ENCODE results near the gene TENT4B. TPM values are rescaled to one million over a fixed set of nuclear protein-coding genes. Genes with fewer than 3 reads are reported as not detected.

Gene TENT4B
- total and polyA plus RNA-seq, 4 donors: 4.3 to 16.3 (median 8.4) TPM

DNA sequence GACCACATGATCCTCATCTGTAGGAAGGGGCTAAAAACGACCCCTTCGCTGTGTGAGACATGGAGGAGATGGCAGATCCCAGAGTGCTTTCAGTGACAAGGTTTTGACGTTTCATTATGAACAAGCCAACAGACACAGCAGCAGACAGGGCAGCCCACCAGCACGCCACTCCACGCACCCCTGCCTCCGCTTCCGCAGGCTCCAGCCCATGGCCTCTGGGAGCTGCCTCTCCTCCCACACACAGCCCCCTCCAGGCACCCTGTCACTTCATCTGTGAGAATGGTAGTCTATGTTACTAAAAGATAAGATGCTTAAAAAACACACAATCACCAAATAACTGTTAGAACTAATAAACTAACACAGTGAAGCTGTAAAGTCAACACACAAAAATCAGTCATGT is 101.0 kb downstream of the TENT4B start:
- H3K36me3 ChIP-seq (ENCODE audit: control insufficient read depth in 4 of 4, insufficient read depth in 4 of 4, low read length in 4 of 4): no peaks in the 10 kb centered on the region
- no peak overlapping the region for H3K9ac ChIP-seq (ENCODE audit: insufficient read depth in 1 of 2, low read length in 2 of 2)
- no peak for ATAC-seq (ENCODE audit: insufficient read depth, low FRiP score)
- WGBS, 2 donors: 85 to 94% methylated on average over 7 of the region's 7 CpGs
- no peaks in the 10 kb centered on the region for H3K27me3 ChIP-seq (ENCODE audit: control insufficient read depth in 3 of 3, insufficient read depth in 3 of 3, low read length in 2 of 3)
- H3K27ac ChIP-seq (ENCODE audit: low read depth in 1 of 2, low read length in 1 of 2): no peak overlapping the region
- no peaks in the 10 kb centered on the region for H3K9me3 ChIP-seq (ENCODE audit: control insufficient read depth in 4 of 4, insufficient read depth in 3 of 4, low read length in 3 of 4)
- peaks cover 0 to 12% (median 3%) of the 10 kb centered on the region in 5 donors for H3K4me1 ChIP-seq (ENCODE audit: control insufficient read depth in 5 of 5, insufficient read depth in 5 of 5, low read length in 5 of 5)
- TF ChIP-seq, protein P1, sequence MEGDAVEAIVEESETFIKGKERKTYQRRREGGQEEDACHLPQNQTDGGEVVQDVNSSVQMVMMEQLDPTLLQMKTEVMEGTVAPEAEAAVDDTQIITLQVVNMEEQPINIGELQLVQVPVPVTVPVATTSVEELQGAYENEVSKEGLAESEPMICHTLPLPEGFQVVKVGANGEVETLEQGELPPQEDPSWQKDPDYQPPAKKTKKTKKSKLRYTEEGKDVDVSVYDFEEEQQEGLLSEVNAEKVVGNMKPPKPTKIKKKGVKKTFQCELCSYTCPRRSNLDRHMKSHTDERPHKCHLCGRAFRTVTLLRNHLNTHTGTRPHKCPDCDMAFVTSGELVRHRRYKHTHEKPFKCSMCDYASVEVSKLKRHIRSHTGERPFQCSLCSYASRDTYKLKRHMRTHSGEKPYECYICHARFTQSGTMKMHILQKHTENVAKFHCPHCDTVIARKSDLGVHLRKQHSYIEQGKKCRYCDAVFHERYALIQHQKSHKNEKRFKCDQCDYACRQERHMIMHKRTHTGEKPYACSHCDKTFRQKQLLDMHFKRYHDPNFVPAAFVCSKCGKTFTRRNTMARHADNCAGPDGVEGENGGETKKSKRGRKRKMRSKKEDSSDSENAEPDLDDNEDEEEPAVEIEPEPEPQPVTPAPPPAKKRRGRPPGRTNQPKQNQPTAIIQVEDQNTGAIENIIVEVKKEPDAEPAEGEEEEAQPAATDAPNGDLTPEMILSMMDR (IDR thresholded peaks at IDR 0.05; ENCODE audit: control extremely low read depth, extremely low read depth): no peak
- no peak overlapping the region for H3K4me3 ChIP-seq
- DNase-seq: no peak

DNA sequence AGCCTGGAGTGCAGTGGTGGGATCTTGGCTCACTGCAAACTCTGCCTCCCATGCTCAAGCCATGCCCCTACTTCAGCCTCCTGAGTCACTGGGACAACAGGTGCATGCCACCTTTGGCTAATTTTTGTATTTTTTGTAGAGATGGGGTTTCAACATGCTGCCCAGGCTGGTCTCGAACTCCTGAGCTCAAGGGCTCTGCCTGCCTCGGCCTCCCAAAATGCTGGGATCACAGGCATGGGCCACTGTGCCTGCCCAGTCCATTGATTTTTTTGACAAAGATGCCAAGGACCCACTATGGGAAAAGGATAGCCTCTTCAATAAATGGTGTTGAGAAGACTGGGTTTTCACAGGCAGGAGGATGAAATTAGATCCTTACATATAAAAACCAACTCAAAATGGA is 102.4 kb downstream of the TENT4B start:
- ATAC-seq (ENCODE audit: insufficient read depth, low FRiP score) (no peak), DNase-seq (no peak)
- Histone ChIP-seq H3K4me1 (ENCODE audit: control insufficient read depth in 5 of 5, insufficient read depth in 5 of 5, low read length in 5 of 5) (peaks cover 0 to 9% (median 7%) of the 10 kb centered on the region in 5 donors), H3K9me3 (ENCODE audit: control insufficient read depth in 4 of 4, insufficient read depth in 3 of 4, low read length in 3 of 4) (no peaks in the 10 kb centered on the region), H3K27ac (ENCODE audit: low read depth in 1 of 2, low read length in 1 of 2) (no peak overlapping the region), H3K36me3 (ENCODE audit: control insufficient read depth in 4 of 4, insufficient read depth in 4 of 4, low read length in 4 of 4) (no peaks in the 10 kb centered on the region), H3K9ac (ENCODE audit: insufficient read depth in 1 of 2, low read length in 2 of 2) (no peak overlapping the region), H3K4me3 (no peak overlapping the region), H3K27me3 (ENCODE audit: control insufficient read depth in 3 of 3, insufficient read depth in 3 of 3, low read length in 2 of 3) (no peaks in the 10 kb centered on the region)
- 90 to 98% methylated on average over 2 of the region's 2 CpGs for WGBS, 2 donors
- TF ChIP-seq, protein P1 (IDR thresholded peaks at IDR 0.05; ENCODE audit: control extremely low read depth, extremely low read depth): no peak

DNA sequence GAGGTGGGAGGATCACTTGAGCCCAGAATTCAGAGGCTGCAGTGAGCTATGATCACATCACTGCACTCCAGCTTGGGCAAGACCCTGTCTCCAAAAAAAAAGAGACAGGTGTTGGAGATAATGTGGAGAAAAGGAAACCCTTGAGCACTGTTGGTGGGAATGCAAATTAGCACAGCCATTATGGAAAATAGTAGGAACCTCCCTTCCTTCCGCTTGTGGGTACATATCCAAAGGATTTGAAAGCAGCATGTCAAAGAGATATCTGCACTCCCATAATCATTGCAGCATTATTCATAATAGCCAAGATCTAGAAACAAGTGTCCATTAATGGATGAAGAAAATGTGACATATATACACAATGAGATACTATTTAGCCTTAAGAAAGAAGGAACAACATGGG is 103.5 kb downstream of the TENT4B start:
- no peak for DNase-seq
- Histone ChIP-seq H3K4me3 (no peak overlapping the region), H3K9ac (ENCODE audit: insufficient read depth in 1 of 2, low read length in 2 of 2) (no peak overlapping the region), H3K27ac (ENCODE audit: low read depth in 1 of 2, low read length in 1 of 2) (no peak overlapping the region), H3K36me3 (ENCODE audit: control insufficient read depth in 4 of 4, insufficient read depth in 4 of 4, low read length in 4 of 4) (no peaks in the 10 kb centered on the region), H3K27me3 (ENCODE audit: control insufficient read depth in 3 of 3, insufficient read depth in 3 of 3, low read length in 2 of 3) (no peaks in the 10 kb centered on the region), H3K4me1 (ENCODE audit: control insufficient read depth in 5 of 5, insufficient read depth in 5 of 5, low read length in 5 of 5) (peaks cover 0 to 11% (median 9%) of the 10 kb centered on the region in 5 donors), H3K9me3 (ENCODE audit: control insufficient read depth in 4 of 4, insufficient read depth in 3 of 4, low read length in 3 of 4) (no peaks in the 10 kb centered on the region)
- TF ChIP-seq, protein P1 (IDR thresholded peaks at IDR 0.05; ENCODE audit: control extremely low read depth, extremely low read depth): no peak
- WGBS, 2 donors: 61 to 100% methylated on average over 1 of the region's 1 CpG
- no peak for ATAC-seq (ENCODE audit: insufficient read depth, low FRiP score)

DNA sequence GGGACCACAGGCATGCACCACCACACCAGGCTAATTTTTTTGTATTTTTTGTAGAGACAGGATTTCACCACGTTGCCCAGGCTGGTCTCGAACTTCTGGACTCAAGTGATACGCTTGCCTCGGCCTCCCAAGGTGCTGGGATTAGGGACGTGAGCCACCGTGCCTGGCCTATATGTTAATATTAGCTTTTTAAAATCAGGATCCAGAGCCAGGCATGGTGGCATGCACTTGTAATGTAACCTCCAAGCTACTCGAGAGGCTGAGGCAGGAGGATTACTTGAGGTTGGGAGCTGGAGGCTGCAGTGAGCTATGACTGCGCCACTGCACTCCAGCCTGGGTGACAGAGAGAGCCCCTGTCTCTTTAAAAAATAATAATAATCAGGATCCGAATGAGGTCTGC is 104.8 kb downstream of the TENT4B start:
- Histone ChIP-seq H3K27ac (ENCODE audit: low read depth in 1 of 2, low read length in 1 of 2) (no peak overlapping the region), H3K36me3 (ENCODE audit: control insufficient read depth in 4 of 4, insufficient read depth in 4 of 4, low read length in 4 of 4) (no peaks in the 10 kb centered on the region), H3K9ac (ENCODE audit: insufficient read depth in 1 of 2, low read length in 2 of 2) (no peak overlapping the region), H3K9me3 (ENCODE audit: control insufficient read depth in 4 of 4, insufficient read depth in 3 of 4, low read length in 3 of 4) (no peaks in the 10 kb centered on the region), H3K4me3 (no peak overlapping the region), H3K27me3 (ENCODE audit: control insufficient read depth in 3 of 3, insufficient read depth in 3 of 3, low read length in 2 of 3) (no peaks in the 10 kb centered on the region), H3K4me1 (ENCODE audit: control insufficient read depth in 5 of 5, insufficient read depth in 5 of 5, low read length in 5 of 5) (peaks cover 0 to 15% (median 6%) of the 10 kb centered on the region in 5 donors)
- DNase-seq (no peak), ATAC-seq (ENCODE audit: insufficient read depth, low FRiP score) (no peak)
- WGBS, 2 donors: 92 to 98% methylated on average over 9 of the region's 9 CpGs
- TF ChIP-seq, protein P1 (IDR thresholded peaks at IDR 0.05; ENCODE audit: control extremely low read depth, extremely low read depth): no peak

All from lung (tissue), 12 donors.